Activated CD4-positive, alpha-beta T cell treated with anti-CD3 and anti-CD28 coated beads, Interleukin-2, amount 10 ng/mL, durations not matched to agents 24 days and 14 days (primary cell): ENCODE measurements around the gene EMILIN2. TPM values are rescaled to one million over a fixed set of nuclear protein-coding genes. Genes with fewer than 3 reads are reported as not detected.

Source experiments
- DNase-seq: peaks from one replicate; pipeline ENCODE4 v3.0.0; 2022
- H3K27ac Mint-ChIP-seq: one replicate; pipeline ENCODE4 v1.8.0; 2022; ENCODE audit warnings: mild to moderate bottlenecking, mixed read lengths
- H3K27me3 Mint-ChIP-seq: one replicate; pipeline ENCODE4 v1.8.0; 2022; ENCODE audit warnings: mixed read lengths
- H3K36me3 Mint-ChIP-seq: one replicate; pipeline ENCODE4 v1.8.0; 2022; ENCODE audit warnings: low read depth, mild to moderate bottlenecking, mixed read lengths
- H3K4me1 Mint-ChIP-seq: one replicate; pipeline ENCODE4 v1.8.0; 2021; ENCODE audit warnings: mixed read lengths
- H3K4me3 Mint-ChIP-seq: one replicate; pipeline ENCODE4 v1.8.0; 2022; ENCODE audit warnings: mild to moderate bottlenecking, moderate library complexity, mixed read lengths
- H3K9me3 Mint-ChIP-seq: one replicate; pipeline ENCODE4 v1.8.0; 2021; ENCODE audit warnings: mixed read lengths
- intact Hi-C: fragments of 100-400 bp; cut with micrococcal nuclease; formaldehyde crosslinking; loops from one replicate; pipeline ENCODE4 v1.15.1; 2023
- total RNA-seq: library from RNA; stranded (reverse); gene quantifications from 2 replicates; pipeline ENCODE4 v1.2.3, GENCODE V29; 2022

EMILIN2 gene
- total RNA-seq, 1 donor from 2014 or later = 35.5 TPM

DNA sequence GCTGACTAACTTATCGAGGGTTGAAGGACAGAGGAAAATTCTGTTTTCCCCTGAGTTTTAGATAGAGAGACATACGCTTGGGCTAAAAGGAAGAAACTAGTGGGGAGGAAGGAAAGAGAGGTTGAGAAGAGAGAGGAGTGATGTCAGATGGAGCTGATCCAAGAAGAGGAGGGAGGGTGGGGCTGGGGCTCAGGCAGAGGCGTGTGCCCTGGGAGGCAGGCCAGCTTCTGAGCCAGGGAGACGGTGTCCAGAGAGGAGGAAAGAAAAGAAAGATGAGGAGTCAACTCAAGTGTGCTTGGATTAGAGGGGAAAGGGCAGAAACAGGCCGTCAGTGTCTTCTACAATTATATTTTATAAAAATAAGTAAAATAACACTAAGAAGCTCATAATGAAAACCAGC is 56.2 kb downstream of the EMILIN2 start:
- no peak for DNase-seq
- intact Hi-C loops = loop anchor here (10.0 kb wide), 1 partner anchor 208 kb away; no protein-coding TSS in a partner anchor
- H3K4me3 Mint-ChIP-seq = no peak overlapping the region
- H3K9me3 Mint-ChIP-seq = no peaks in the 10 kb centered on the region
- H3K27me3 Mint-ChIP-seq = no peaks in the 10 kb centered on the region
- no peak overlapping the region for H3K27ac Mint-ChIP-seq
- peaks cover 18% of the 10 kb centered on the region for H3K4me1 Mint-ChIP-seq
- H3K36me3 Mint-ChIP-seq = peaks cover 3% of the 10 kb centered on the region

DNA sequence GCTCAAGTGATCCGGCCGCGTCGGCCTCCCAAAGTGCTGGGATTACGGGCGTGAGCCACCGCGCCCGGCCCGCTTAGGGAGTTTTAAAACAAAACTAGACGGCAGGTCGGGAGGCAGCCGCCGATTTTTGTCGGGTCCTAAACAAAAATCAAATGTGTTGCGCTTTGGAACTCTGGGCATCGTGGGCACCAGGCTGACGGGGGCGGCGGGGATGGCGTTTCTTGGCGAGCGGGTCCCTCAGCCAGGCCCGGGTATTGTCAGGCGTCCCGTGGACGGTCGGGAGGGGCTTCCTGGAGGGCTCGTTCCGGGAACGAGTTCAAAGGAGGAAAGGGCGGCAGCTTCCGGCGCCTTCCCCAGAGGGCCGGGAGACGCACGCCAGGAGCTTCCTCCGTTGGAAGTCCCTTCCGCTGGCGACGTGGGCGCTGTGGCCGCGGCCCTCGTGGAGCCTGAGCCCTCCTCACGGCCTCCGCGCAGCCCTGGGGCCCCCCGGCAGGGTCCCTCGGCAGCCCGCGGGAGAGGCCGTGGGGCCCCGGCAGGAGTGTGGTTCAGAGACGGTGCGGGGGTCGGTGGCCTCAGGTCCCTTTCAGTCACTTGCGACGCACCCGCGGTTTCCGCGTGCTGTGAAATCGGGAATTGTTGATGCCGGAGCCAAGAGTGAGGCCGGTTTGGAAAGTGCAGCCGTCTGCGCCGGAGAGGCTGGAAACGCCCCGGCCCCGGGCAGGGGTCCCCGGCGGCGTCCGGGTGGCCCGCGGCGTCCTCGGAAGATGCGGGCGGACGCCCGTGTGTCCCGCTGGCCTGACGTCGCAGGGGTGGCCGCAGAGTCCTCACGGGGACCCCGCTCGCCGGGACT is 59.3 kb downstream of the EMILIN2 start:
- peak; percentile 86 for DNase-seq
- no peaks in the 10 kb centered on the region for H3K9me3 Mint-ChIP-seq
- no peaks in the 10 kb centered on the region for H3K27me3 Mint-ChIP-seq

DNA sequence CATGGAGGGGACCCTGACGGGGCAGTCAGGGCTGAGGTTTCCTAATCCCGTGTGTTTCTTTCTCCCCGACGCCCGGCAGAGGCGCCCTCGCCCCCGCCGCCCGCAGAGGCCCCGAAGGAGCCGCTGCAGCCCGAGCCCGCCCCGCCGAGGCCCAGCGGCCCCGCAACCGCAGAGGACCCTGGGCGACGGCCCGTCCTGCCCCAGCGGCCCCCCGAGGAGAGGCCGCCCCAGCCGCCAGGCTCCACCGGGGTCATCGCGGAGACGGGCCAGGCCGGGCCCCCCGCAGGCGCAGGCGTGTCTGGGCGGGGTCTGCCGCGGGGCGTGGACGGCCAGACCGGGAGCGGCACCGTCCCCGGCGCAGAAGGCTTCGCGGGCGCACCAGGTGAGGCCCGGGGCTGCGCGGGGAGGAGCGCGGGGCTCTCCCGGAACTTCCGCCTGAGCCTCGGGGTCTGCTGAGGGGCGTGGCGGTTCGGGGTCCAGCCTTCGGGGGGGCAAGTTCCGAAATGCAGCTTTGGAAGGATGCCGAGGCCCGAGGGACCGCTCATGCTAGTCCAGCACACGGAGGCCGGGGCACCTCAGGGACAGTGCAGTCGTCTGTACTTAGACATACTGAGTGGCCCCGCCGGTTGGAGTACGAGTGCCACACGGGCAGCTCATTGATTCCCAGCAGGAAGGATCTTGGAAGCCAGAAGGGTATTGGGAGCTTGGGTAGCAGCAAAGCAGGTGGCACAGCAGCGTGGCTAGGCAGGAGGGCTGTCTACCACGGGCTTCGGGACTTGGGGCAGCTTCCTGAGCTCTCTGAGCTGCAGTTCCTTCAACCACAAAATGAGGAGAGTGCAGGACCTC is 60.1 kb downstream of the EMILIN2 start:
- H3K4me1 Mint-ChIP-seq = peaks cover 21% of the 10 kb centered on the region
- H3K9me3 Mint-ChIP-seq = no peaks in the 10 kb centered on the region
- DNase-seq = peak; percentile 90
- intact Hi-C loops = loop anchor here (1.0 to 10.0 kb wide), 5 partner anchors 60 to 360 kb away; partner anchors contain the start of gene EMILIN2
- H3K27ac Mint-ChIP-seq = peak overlapping the region; percentile 82
- no peaks in the 10 kb centered on the region for H3K27me3 Mint-ChIP-seq
- peaks cover 22% of the 10 kb centered on the region for H3K36me3 Mint-ChIP-seq
- H3K4me3 Mint-ChIP-seq = peak overlapping the region; percentile 89

More for the DNA sequence above, 59.3 kb downstream of the EMILIN2 start:
- intact Hi-C loops = loop anchor here (1.0 to 10.0 kb wide), 5 partner anchors 59 to 359 kb away; partner anchors contain the start of gene EMILIN2
- H3K36me3 Mint-ChIP-seq = peaks cover 16% of the 10 kb centered on the region
- H3K4me1 Mint-ChIP-seq = peaks cover 21% of the 10 kb centered on the region
- peak overlapping the region; percentile 89 for H3K27ac Mint-ChIP-seq
- peak overlapping the region; percentile 84 for H3K4me3 Mint-ChIP-seq

DNA sequence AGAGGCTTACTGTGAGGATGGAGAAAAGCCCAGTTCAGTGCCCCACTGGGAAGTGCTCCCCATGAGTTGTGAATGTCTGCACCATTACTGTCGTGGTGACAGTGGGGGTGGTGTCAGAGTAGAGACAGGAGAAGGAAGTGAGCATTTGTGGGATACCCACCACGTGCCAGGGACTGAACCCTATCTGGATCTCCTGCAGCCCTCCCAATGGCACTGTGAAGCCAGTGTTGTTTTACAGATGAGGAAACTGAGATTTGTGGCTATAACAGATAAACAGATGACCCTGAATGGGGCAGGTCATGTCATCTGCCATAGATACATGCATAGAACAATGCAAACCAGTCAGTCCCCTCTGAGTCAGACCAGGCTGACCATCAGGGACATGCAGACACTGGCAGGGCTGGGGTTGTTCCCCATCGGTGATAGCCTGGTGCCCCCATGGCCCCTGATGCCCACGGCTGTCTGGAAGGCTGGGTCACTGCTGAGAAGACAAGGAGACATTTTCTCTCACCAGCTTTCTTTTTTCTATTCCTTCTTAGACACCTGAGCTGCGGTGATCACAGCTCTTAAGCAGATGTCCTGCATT is 60.8 kb downstream of the EMILIN2 start:
- Mint-ChIP-seq H3K27me3 (no peaks in the 10 kb centered on the region), H3K9me3 (no peaks in the 10 kb centered on the region), H3K4me3 (peak overlapping the region; percentile 89), H3K36me3 (peaks cover 25% of the 10 kb centered on the region), H3K4me1 (peaks cover 21% of the 10 kb centered on the region), H3K27ac (peak overlapping the region; percentile 82)
- intact Hi-C loops = loop anchor here (5.0 to 10.0 kb wide), 4 partner anchors 105 to 360 kb away; no protein-coding TSS in a partner anchor
- no peak for DNase-seq

DNA sequence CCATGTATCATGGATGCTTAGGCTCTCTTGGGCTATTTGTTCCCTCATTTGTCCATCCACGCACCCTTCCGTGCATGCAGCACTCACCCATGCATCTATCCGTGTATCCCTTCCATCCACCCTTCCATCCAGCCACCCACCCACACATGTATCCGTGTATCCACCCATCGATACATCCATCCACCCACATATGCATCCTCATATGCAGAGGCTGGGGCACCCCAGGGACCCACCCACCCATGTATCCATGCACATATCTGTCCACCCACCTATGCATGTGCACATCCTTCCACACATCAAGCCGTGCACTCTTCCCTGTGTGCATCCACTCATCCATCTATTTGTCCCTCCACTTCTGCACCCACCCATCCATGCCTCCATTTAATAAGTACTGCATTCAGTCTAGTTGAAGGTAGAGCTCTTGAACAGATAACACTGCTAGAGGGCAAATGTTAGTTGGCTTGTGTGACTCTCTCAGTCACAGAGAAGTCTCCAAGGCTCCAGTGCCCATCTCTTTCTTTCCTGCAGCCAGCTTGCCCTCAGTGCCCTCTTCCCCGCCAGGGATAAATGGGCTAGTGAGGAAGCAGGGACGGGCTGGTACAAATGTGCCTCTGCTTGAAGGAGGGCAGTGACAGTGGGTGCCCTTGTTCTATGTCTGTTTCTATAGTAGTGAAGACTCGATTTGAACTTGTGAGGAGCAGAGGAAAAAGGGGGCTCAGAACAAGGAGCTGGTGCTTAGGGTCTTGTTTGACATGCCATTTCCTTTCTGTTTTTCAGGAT is 61.5 kb downstream of the EMILIN2 start:
- Mint-ChIP-seq H3K9me3 (no peaks in the 10 kb centered on the region), H3K4me1 (peaks cover 21% of the 10 kb centered on the region), H3K4me3 (peak overlapping the region; percentile 89), H3K27me3 (no peaks in the 10 kb centered on the region), H3K27ac (peak overlapping the region; percentile 81), H3K36me3 (peaks cover 28% of the 10 kb centered on the region)
- DNase-seq = no peak
- intact Hi-C loops = loop anchor here (5.0 to 10.0 kb wide), 4 partner anchors 106 to 361 kb away; no protein-coding TSS in a partner anchor

DNA sequence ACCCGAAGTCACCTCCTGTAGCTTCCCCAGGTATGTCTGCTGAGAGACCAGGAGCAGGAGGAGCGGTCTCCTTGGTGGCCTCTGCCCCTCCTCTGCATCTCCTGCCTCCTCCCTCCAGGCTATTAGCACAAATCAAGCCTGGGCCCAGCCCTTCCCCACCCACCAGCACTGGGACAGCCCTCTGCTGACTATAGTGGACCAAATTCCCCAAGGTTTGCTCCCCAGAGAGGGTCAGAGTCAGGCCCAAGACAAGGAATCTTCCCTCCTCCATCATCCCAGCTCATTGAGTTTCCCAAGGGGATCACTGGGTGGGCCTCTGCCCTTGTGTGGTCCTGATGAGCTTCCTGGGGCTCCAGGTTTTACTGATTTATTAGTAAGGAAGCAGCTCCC is 62.1 kb downstream of the EMILIN2 start:
- Mint-ChIP-seq H3K4me1 (peaks cover 21% of the 10 kb centered on the region), H3K4me3 (no peak overlapping the region), H3K27me3 (no peaks in the 10 kb centered on the region), H3K36me3 (peaks cover 28% of the 10 kb centered on the region), H3K27ac (no peak overlapping the region), H3K9me3 (no peaks in the 10 kb centered on the region)
- intact Hi-C loops = loop anchor here (5.0 to 10.0 kb wide), 4 partner anchors 107 to 362 kb away; no protein-coding TSS in a partner anchor
- DNase-seq = no peak

DNA sequence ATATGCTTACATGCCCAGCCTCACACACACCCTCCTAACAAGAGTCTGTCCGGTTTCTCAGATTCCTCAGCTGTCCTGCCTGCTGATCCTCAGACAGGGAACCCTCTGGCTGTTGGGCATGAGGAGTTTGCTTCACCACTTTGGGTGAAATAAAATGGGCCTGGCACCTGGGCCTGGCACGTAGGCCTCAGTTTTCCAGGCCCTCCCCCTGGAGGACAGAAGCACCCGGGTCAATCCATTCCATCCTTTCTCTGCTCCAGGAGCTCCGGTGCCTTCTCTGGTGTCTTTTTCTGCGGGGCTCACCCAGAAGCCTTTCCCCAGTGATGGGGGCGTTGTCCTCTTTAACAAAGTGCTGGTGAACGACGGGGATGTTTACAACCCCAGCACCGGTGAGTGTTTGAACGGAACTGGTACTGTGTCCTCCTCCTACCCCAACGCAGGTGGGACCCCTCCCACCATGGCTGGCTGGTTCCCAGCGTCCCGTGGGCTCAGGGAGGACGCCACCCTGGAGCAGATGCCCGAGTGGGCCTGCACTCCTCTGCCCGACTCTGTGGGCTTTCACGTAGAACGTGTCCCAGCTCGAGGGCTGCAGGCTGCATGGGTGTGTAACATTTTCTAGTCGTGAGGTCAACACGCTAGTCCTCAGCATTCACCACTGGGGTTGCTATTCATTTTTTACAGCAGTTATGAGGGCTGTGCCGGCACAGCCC is 62.8 kb downstream of the EMILIN2 start:
- Mint-ChIP-seq H3K36me3 (peaks cover 34% of the 10 kb centered on the region), H3K9me3 (no peaks in the 10 kb centered on the region)
- intact Hi-C loops = loop anchor here (5.0 to 10.0 kb wide), 4 partner anchors 107 to 362 kb away; no protein-coding TSS in a partner anchor

DNA sequence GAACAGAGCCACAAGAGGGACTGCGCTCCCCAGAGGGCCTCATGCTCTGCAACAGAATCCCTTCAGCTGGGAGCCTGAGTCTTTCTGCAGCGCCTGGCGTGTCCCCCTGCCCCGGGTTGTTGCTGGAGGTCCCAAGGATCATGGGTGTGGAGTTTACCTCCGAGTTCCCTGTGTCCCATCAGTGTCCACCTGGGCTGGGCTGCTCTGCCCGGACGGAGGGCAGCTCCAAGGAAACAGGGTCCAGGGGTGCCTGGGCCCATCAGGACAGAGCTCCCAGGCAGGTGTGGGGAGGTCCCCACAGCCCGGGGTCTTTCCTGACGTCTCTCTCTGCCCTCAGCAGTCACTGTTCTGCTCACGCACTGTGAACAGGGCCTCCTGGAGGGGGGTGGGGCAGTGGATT is 63.5 kb downstream of the EMILIN2 start:
- no peak overlapping the region for H3K27ac Mint-ChIP-seq
- no peaks in the 10 kb centered on the region for H3K27me3 Mint-ChIP-seq
- peaks cover 37% of the 10 kb centered on the region for H3K36me3 Mint-ChIP-seq
- intact Hi-C loops = no loop called here
- DNase-seq = no peak
- no peaks in the 10 kb centered on the region for H3K9me3 Mint-ChIP-seq
- H3K4me3 Mint-ChIP-seq = no peak overlapping the region
- H3K4me1 Mint-ChIP-seq = peaks cover 21% of the 10 kb centered on the region

More for the DNA sequence above, 62.8 kb downstream of the EMILIN2 start:
- DNase-seq = no peak
- Mint-ChIP-seq H3K27ac (no peak overlapping the region), H3K4me1 (peaks cover 21% of the 10 kb centered on the region), H3K4me3 (no peak overlapping the region), H3K27me3 (no peaks in the 10 kb centered on the region)

DNA sequence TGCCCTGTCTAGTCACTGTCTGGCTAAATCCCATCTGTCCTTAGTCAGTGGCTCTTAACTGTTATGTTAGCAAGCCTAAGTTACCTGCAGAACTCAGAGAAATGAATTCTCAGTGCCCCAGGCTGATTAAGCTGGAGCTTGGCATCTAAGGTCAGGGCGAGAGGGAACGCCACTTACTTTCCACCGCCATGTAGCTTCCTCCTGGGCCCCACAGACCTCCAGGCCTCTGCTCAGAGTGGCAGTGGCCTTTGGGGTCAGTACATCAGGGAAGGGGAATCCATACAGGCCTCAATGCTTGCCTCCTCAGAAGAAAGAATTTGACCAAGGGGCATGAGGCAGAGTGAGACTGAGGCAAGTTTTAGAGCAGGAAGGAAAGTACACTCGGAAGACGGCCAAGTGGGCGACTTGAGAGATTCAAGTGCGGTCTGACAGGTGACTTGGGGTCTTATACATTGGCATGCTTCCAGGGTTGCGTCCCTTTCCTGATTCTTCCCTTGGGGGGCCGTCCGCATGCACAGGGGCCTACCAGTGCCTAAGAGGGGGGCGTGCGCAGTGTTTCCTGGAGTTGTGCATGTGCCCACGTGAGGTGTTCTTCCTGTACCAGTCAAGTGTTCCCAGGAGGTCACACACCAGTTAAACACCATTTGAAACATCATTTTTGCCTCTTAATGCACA is 64.1 kb downstream of the EMILIN2 start:
- H3K4me3 Mint-ChIP-seq = no peak overlapping the region
- H3K27ac Mint-ChIP-seq = no peak overlapping the region
- H3K27me3 Mint-ChIP-seq = no peaks in the 10 kb centered on the region
- intact Hi-C loops = no loop called here
- H3K36me3 Mint-ChIP-seq = peaks cover 38% of the 10 kb centered on the region
- DNase-seq = no peak
- H3K9me3 Mint-ChIP-seq = no peaks in the 10 kb centered on the region
- H3K4me1 Mint-ChIP-seq = peaks cover 18% of the 10 kb centered on the region

DNA sequence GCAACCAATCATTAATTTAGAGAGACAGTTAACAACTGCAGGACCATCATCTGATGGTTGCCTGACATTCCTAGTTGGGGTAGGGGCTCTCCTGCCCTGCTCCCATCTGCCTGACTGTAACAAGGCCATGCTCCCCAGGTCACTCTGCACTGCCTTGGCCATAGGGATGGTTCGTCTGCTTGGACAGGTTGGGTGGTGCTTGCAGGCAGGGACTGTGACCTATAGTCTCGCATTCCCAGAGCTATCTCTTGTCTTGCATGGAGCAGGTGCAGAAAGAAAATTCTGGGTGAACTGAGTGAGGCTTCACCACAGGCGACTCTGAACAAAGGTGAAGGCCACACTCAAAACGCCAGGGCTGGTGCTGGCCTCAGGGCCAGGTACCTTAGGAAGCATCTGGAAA is 64.7 kb downstream of the EMILIN2 start:
- Mint-ChIP-seq H3K4me1 (peaks cover 20% of the 10 kb centered on the region), H3K9me3 (no peaks in the 10 kb centered on the region), H3K36me3 (peaks cover 44% of the 10 kb centered on the region), H3K4me3 (no peak overlapping the region), H3K27ac (no peak overlapping the region), H3K27me3 (no peaks in the 10 kb centered on the region)
- DNase-seq = no peak
- intact Hi-C loops = no loop called here

DNA sequence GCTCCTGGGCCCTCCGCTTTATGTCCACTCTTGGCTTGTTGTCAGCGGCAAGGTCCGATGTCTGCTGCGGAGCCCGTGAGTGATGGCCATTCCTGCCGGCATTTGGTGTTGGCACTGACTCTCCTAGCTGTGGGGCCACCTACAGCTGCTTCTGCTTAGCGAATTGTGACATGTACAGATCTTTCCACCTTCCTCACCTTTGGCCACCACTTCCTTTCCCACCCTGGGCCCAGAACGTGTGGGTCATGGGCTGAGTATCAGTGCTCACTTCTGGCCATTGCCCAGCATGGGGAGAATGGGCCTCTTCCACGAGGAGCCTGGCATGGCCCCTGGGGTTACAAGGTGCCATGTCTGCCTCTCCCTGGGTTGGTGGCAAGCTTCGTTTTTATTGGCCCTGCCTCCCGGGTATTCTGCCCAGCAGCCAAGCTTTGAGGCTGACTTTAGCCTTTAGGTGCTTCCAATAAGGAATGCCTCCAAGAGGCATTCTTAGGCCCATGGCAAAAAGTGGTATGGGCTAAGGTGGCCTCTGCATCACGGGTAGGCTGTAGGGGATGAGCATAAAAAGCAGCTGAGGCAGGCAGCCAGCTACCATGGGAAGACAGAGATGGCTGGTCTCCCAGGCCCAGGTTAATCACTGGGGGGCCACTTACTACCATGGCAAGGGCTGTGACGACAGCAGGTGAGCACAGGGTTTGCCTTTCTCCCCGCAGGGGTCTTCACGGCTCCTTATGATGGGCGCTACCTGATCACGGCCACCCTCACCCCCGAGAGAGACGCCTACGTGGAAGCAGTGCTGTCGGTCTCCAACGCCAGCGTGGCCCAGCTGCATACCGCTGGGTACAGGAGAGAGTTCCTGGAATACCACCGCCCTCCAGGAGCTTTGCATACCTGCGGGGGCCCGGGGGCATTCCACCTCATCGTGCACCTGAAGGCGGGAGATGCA is 65.8 kb downstream of the EMILIN2 start:
- Mint-ChIP-seq H3K36me3 (peaks cover 53% of the 10 kb centered on the region), H3K4me3 (no peak overlapping the region), H3K27me3 (no peaks in the 10 kb centered on the region), H3K27ac (peak overlapping the region; percentile 41), H3K4me1 (peaks cover 24% of the 10 kb centered on the region), H3K9me3 (no peaks in the 10 kb centered on the region)
- no peak for DNase-seq
- intact Hi-C loops = no loop called here
